GM06990 (cell line): ENCODE measurements around the gene ANKRD27.
"Not testable (repeated sequence)": the region's sequence is repeated elsewhere in the genome, so short reads cannot be mapped to it uniquely, and the experiment has no call there.

ENCODE experiments used
- DNase-seq: peaks from one replicate; pipeline ENCODE4 v3.0.0-alpha.2; 2011; ENCODE audit not compliant: insufficient read length; ENCODE audit errors: extremely low read depth
- H3K27me3 ChIP-seq: replicated peaks from 2 replicates; pipeline ENCODE4 v1.6.0; 2011; ENCODE audit warnings: low read length; ENCODE audit not compliant: control insufficient read depth, insufficient read depth
- H3K36me3 ChIP-seq: 2 replicates; pipeline ENCODE4 v1.5.1; 2011; ENCODE audit warnings: low read length; ENCODE audit not compliant: control insufficient read depth, insufficient read depth
- H3K4me3 ChIP-seq: replicated peaks from 2 replicates; pipeline ENCODE4 v1.5.1; 2011; ENCODE audit warnings: low read depth, mild to moderate bottlenecking, control low read depth, low read length
- CTCF ChIP-seq: IDR thresholded peaks from 2 replicates; pipeline ENCODE4 v1.5.1; 2011; ENCODE audit warnings: low read length, control low read depth, mild to moderate bottlenecking, inconsistent platforms; ENCODE audit not compliant: insufficient read depth, poor library complexity, severe bottlenecking

ANKRD27 gene

GRCh38 chr19:32717496-32717895, 42.5 kb upstream of the ANKRD27 start:
- DNase-seq, result no peak
- Histone ChIP-seq H3K4me3 (no peak overlapping the region), H3K36me3 (peaks cover 2% of the 10 kb centered on the region; the same call in 1 of the 2 replicates), H3K27me3 (no peaks in the 10 kb centered on the region)
- TF ChIP-seq CTCF, result no peak

DNA sequence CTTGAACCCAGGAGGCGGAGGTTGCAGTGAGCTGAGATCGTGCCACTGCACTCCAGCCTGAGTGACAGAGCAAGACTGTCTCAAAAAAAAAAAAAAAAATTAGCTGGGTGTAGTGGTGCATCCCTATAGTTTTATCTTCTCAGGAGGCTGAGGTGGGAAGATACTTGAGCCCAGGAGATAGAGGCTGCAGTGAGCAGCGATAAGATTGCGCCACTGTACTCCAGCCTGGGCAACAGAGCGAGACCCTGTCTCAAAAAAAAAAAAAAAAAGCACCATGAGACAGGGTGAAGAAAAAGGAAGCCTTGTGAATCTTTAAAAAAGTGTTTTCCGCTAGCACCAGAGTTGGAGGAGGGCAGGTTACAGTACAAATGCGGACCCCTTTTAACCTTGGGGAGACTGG, 41.2 kb upstream of the ANKRD27 start:
- not testable (repeated sequence) for H3K27me3 ChIP-seq, H3K36me3 ChIP-seq, H3K4me3 ChIP-seq, DNase-seq

DNA sequence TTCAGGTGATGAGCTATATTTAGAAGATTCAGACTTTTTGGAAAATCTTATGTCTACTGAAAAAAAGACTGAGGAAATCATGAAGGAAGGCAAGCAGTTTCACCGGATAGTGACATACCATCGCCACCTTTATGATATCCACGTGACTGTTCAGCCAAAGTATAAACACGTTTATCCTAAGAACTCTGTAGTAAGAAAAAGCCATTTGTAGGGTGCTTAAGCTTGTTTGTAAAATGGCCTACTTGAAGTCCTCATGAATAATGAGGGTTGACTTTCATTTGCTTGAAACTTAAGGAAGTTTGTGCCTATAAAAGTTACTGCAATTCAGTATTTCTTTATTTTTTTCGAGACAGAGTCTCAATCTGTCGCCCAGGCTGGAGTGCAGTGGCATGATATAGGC, 36.8 kb upstream of the ANKRD27 start:
- no peak for DNase-seq
- Histone ChIP-seq H3K4me3 (no peak overlapping the region), H3K27me3 (no peaks in the 10 kb centered on the region), H3K36me3 (peaks cover 7% of the 10 kb centered on the region)
- TF ChIP-seq CTCF, result no peak

- peaks cover 5% of the 10 kb centered on the region for H3K36me3 ChIP-seq
- no peak overlapping the region for H3K4me3 ChIP-seq
- DNase-seq, result no peak
- no peaks in the 10 kb centered on the region for H3K27me3 ChIP-seq
- TF ChIP-seq CTCF, result no peak
These were observed 34.1 kb upstream of the ANKRD27 start for GRCh38 chr19:32709032-32709431.

GRCh38 chr19:32708457-32708856, 33.5 kb upstream of the ANKRD27 start:
- DNase-seq, result no peak
- Histone ChIP-seq H3K27me3 (no peaks in the 10 kb centered on the region), H3K4me3 (no peak overlapping the region), H3K36me3 (peaks cover 5% of the 10 kb centered on the region)
- TF ChIP-seq CTCF, result no peak

DNA sequence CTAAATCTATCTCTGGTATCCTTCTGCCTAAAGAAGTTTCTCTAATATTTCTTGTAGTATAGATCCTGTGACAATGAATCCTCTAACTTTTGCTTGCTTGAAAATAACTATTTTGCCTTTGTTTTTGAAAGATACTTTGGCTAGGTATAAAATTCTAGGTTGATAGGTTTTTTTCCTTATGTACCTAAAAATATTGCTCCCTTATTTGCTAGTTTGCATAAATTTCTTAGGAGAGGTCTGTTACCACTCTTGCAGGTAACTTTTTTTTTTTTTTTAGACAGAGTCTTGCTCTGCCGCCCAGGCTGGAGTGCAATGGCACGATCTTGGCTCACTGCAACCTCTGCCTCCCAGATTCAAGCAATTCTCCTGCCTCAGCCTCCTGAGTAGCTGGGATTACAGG, 29.0 kb upstream of the ANKRD27 start:
- DNase-seq, H3K36me3 ChIP-seq, H3K27me3 ChIP-seq, H3K4me3 ChIP-seq: not testable (repeated sequence)

DNA sequence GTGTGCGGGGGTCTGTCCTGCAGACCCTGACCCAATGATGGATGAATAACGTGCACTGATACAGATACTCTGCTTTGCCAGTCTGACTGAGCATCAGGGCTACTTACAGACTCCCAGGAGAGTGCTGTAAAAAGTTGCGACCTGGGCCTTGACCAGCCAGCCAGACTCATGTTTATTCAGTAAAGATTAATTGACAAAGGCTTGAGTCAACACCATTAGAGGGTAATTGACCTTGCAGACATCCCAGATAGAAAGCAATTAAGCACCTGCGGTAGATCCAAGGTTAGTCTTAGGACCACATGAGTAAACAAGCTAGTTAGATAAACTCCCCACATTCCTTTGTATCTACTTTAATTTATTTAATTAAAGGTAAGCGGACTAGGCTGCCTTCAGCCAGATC, 27.0 kb upstream of the ANKRD27 start:
- Histone ChIP-seq H3K27me3 (no peaks in the 10 kb centered on the region), H3K4me3 (no peak overlapping the region), H3K36me3 (peaks cover 8% of the 10 kb centered on the region)
- no peak for TF ChIP-seq CTCF
- no peak for DNase-seq

DNA sequence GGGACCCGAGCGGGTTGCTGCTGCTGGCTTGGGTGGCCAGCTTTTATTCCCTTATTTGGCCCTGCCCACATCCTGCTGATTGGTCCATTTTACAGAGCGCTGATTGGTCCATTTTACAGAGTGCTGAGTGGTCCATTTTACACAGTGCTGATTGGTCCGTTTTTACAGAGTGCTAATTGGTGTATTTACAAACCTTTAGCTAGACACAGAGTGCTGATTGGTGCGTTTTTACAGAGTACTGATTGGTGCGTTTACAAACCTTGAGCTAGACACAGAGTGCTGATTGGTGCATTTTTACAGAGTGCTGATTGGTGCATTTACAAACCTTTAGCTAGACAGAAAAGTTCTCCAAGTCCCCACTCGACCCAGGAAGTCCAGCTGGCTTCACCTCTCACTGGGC, 25.1 kb upstream of the ANKRD27 start:
- H3K27me3 ChIP-seq, H3K36me3 ChIP-seq, DNase-seq, H3K4me3 ChIP-seq: not testable (repeated sequence)

DNA sequence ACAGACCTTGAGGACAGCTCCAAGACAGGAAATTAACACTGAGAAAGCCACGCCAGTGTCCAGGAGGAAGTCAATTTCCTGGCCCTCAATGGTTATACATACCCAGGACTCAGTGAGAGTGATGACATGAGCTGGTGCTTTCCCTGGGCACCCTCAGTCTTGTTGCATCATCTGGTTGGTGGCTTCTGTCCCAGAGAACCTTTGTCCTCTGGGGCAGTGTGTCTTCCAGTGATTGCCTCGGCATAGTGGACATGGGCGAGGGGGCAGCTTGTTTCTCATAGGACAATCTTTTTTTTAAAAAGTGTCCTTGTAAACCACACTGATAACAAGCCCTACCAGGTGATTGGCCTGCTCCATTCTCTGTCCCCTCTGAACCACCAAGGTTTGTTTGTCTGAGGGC, 21.8 kb upstream of the ANKRD27 start:
- not testable (repeated sequence) for H3K4me3 ChIP-seq, H3K36me3 ChIP-seq, H3K27me3 ChIP-seq, DNase-seq

DNA sequence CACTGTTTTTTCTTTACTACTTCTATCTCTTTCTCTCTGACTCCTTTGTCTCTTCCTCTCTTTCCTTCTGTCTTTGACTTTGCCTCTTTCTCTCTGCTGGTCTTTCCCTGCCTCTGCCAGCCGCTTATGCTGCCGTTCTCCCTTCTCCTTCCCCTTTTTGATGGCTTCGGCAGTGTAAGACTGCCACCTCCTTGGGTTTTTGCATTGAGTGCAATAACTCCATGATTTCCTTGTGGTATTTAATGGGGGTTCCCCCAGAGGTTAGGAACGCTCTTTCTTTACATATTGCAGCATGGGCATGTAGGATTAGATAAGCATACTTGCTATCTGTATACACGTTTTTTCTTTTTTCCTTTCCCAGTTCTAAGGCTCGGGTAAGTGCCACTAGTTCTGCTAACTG, 20.5 kb upstream of the ANKRD27 start:
- not testable (repeated sequence) for DNase-seq, H3K36me3 ChIP-seq, H3K4me3 ChIP-seq, H3K27me3 ChIP-seq
